HEK293T (cell line): Measurements from ENCODE around the gene CYB561A3.

Experiments used
- CTBP1 ChIP-seq: fragments of 450-650 bp; IDR thresholded peaks from 2 replicates; pipeline ENCODE4 v1.6.1; 2016; ENCODE audit warnings: borderline replicate concordance
- FOXM1 ChIP-seq: fragments of 450-650 bp; IDR thresholded peaks from 2 replicates; pipeline ENCODE4 v1.6.1; 2017; ENCODE audit warnings: mild to moderate bottlenecking, borderline replicate concordance
- HDGF ChIP-seq: fragments of 450-650 bp; IDR thresholded peaks from 2 replicates; pipeline ENCODE4 v1.6.1; 2017; ENCODE audit warnings: antibody characterized with exemption, borderline replicate concordance
- LEF1 ChIP-seq: fragments of 450-650 bp; IDR thresholded peaks from 2 replicates; pipeline ENCODE4 v1.6.1; 2017; ENCODE audit warnings: mild to moderate bottlenecking, borderline replicate concordance
- NFRKB ChIP-seq: fragments of 450-650 bp; IDR thresholded peaks from 2 replicates; pipeline ENCODE4 v1.6.1; 2016; ENCODE audit warnings: mild to moderate bottlenecking, moderate library complexity
- SP1 ChIP-seq: fragments of 450-650 bp; IDR thresholded peaks from 2 replicates; pipeline ENCODE4 v1.6.1; 2017
- ZNF384 ChIP-seq: fragments of 450-650 bp; IDR thresholded peaks from 2 replicates; pipeline ENCODE4 v1.6.1; 2016

- TF ChIP-seq ZNF384 (no peak), SP1 (no peak), CTBP1 (no peak), FOXM1 (no peak), NFRKB (no peak), HDGF (no peak), LEF1 (no peak)
Observed at GRCh38 chr11:61403658-61404057, 42.0 kb upstream of the CYB561A3 start.
